GM19351 (cell line): ENCODE data around the gene THBS2.

Experiments
- ATAC-seq: cut with Tn5 transposase; IDR thresholded peaks from one replicate; pipeline ENCODE4 v1.9.1; 2021; ENCODE audit warnings: mild to moderate bottlenecking, moderate library complexity; ENCODE audit not compliant: unreplicated experiment

THBS2 gene

GRCh38 chr6:169168706-169169105 is 84.9 kb downstream of the THBS2 start:
- no peak for ATAC-seq

GRCh38 chr6:169168302-169168630 is 85.4 kb downstream of the THBS2 start:
- ATAC-seq, result no peak

- ATAC-seq, result no peak
Observed at GRCh38 chr6:169167581-169168301, 85.9 kb downstream of the THBS2 start.

GRCh38 chr6:169166896-169167580 is 86.6 kb downstream of the THBS2 start:
- ATAC-seq, result no peak
